Measurements from ENCODE around the gene PIK3R1. TPM values are rescaled to one million over a fixed set of nuclear protein-coding genes. Genes with fewer than 3 reads are reported as not detected.

The PIK3R1 gene
- total and polyA plus RNA-seq, 3 donors from 2014 or later: 16.9 to 63.7 (median 48.1) TPM

- intact Hi-C loops (cut with DNase I; ENCODE audit: low total_unique reads): no loop called here
- 94 to 95% methylated on average over 1 of the region's 1 CpG for whole genome bisulfite sequencing, 2 donors
- no peak for DNase-seq
- Histone ChIP-seq H3K36me3 (ENCODE audit: low read depth, missing control alignments) (no peaks in the 10 kb centered on the region), H3K4me3 (no peak overlapping the region), H3K4me1 (peaks cover 31% of the 10 kb centered on the region), H3K9me3 (no peaks in the 10 kb centered on the region), H3K27me3 (no peaks in the 10 kb centered on the region), H3K27ac (peak overlapping the region in 1 of 2 donors; percentile 83)
- TF ChIP-seq POLR2A (IDR thresholded peaks at IDR 0.05): no peak
- no peak for TF ChIP-seq CTCF (IDR thresholded peaks at IDR 0.05)
These were observed 50.9 kb downstream of the PIK3R1 start for GRCh38 chr5:68266457-68266856.

GRCh38 chr5:68267066-68267465 lies 51.5 kb downstream of the PIK3R1 start:
- no peaks in the 10 kb centered on the region for H3K36me3 ChIP-seq (ENCODE audit: low read depth, missing control alignments)
- no peak for DNase-seq
- H3K4me1 ChIP-seq: peaks cover 31% of the 10 kb centered on the region
- intact Hi-C loops (cut with DNase I; ENCODE audit: low total_unique reads): no loop called here
- TF ChIP-seq POLR2A (IDR thresholded peaks at IDR 0.05): no peak
- no peak for TF ChIP-seq CTCF (IDR thresholded peaks at IDR 0.05)
- no peaks in the 10 kb centered on the region for H3K9me3 ChIP-seq
- H3K4me3 ChIP-seq: no peak overlapping the region
- peak overlapping the region in 1 of 2 donors; percentile 83 for H3K27ac ChIP-seq
- 34 to 49% methylated on average over 4 of the region's 4 CpGs for WGBS, 2 donors
- no peaks in the 10 kb centered on the region for H3K27me3 ChIP-seq

GRCh38 chr5:68268101-68268851 lies 52.7 kb downstream of the PIK3R1 start:
- no peaks in the 10 kb centered on the region for H3K27me3 ChIP-seq
- H3K4me1 ChIP-seq: peaks cover 31% of the 10 kb centered on the region
- no peak for TF ChIP-seq POLR2A (IDR thresholded peaks at IDR 0.05)
- no peak for TF ChIP-seq CTCF (IDR thresholded peaks at IDR 0.05)
- WGBS, 2 donors: 53 to 55% methylated on average over 3 of the region's 3 CpGs
- no peak overlapping the region for H3K4me3 ChIP-seq
- H3K9me3 ChIP-seq: no peaks in the 10 kb centered on the region
- intact Hi-C loops (cut with DNase I; ENCODE audit: low total_unique reads): no loop called here
- no peaks in the 10 kb centered on the region for H3K36me3 ChIP-seq (ENCODE audit: low read depth, missing control alignments)
- no peak for DNase-seq
- peak overlapping the region in 1 of 2 donors; percentile 83 for H3K27ac ChIP-seq

GRCh38 chr5:68268852-68269130 lies 53.2 kb downstream of the PIK3R1 start:
- TF ChIP-seq POLR2A (IDR thresholded peaks at IDR 0.05): no peak
- TF ChIP-seq CTCF (IDR thresholded peaks at IDR 0.05): no peak
- peaks cover 31% of the 10 kb centered on the region for H3K4me1 ChIP-seq
- no peaks in the 10 kb centered on the region for H3K27me3 ChIP-seq
- no peaks in the 10 kb centered on the region for H3K36me3 ChIP-seq (ENCODE audit: low read depth, missing control alignments)
- DNase-seq: no peak
- no peaks in the 10 kb centered on the region for H3K9me3 ChIP-seq
- peak overlapping the region in 1 of 2 donors; percentile 52 for H3K27ac ChIP-seq
- 88 to 89% methylated on average over 5 of the region's 5 CpGs for WGBS, 2 donors
- intact Hi-C loops (cut with DNase I; ENCODE audit: low total_unique reads): no loop called here
- no peak overlapping the region for H3K4me3 ChIP-seq

GRCh38 chr5:68269820-68270219 lies 54.3 kb downstream of the PIK3R1 start:
- DNase-seq: no peak
- no peaks in the 10 kb centered on the region for H3K36me3 ChIP-seq (ENCODE audit: low read depth, missing control alignments)
- no peaks in the 10 kb centered on the region for H3K27me3 ChIP-seq
- intact Hi-C loops (cut with DNase I; ENCODE audit: low total_unique reads): no loop called here
- TF ChIP-seq CTCF (IDR thresholded peaks at IDR 0.05) (no peak), POLR2A (IDR thresholded peaks at IDR 0.05) (no peak)
- no peaks in the 10 kb centered on the region for H3K9me3 ChIP-seq
- no peak overlapping the region for H3K27ac ChIP-seq
- H3K4me1 ChIP-seq: peaks cover 24% of the 10 kb centered on the region
- 87 to 95% methylated on average over 2 of the region's 2 CpGs for WGBS, 2 donors
- no peak overlapping the region for H3K4me3 ChIP-seq
